GM12865 (cell line): ENCODE measurements around the gene HADHB.
"Not testable (repeated sequence)": the region's sequence is repeated elsewhere in the genome, so short reads cannot be mapped to it uniquely, and the experiment has no call there.

ENCODE experiments used
- DNase-seq: peaks from one replicate; pipeline ENCODE4 v3.0.0; 2010; ENCODE audit warnings: low read depth
- H3K4me3 ChIP-seq: 2 replicates; pipeline ENCODE4 v1.5.1; 2011; ENCODE audit warnings: mild to moderate bottlenecking, low read depth, low read length, control low read depth
- TF ChIP-seq, protein P1 (sequence below): IDR thresholded peaks from 2 replicates; pipeline ENCODE4 v1.5.1; 2011; ENCODE audit warnings: low read length, control low read depth, low read depth, inconsistent platforms; ENCODE audit not compliant: insufficient read depth; ENCODE audit errors: missing control alignments

HADHB gene

GRCh38 chr2:26302846-26303245 is 58.1 kb downstream of the HADHB start:
- H3K4me3 ChIP-seq, result no peak overlapping the region
- TF ChIP-seq, protein P1, sequence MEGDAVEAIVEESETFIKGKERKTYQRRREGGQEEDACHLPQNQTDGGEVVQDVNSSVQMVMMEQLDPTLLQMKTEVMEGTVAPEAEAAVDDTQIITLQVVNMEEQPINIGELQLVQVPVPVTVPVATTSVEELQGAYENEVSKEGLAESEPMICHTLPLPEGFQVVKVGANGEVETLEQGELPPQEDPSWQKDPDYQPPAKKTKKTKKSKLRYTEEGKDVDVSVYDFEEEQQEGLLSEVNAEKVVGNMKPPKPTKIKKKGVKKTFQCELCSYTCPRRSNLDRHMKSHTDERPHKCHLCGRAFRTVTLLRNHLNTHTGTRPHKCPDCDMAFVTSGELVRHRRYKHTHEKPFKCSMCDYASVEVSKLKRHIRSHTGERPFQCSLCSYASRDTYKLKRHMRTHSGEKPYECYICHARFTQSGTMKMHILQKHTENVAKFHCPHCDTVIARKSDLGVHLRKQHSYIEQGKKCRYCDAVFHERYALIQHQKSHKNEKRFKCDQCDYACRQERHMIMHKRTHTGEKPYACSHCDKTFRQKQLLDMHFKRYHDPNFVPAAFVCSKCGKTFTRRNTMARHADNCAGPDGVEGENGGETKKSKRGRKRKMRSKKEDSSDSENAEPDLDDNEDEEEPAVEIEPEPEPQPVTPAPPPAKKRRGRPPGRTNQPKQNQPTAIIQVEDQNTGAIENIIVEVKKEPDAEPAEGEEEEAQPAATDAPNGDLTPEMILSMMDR, result no peak
- no peak for DNase-seq

- not testable (repeated sequence) for H3K4me3 ChIP-seq
These were observed 60.4 kb downstream of the HADHB start for GRCh38 chr2:26305094-26305493.

DNA sequence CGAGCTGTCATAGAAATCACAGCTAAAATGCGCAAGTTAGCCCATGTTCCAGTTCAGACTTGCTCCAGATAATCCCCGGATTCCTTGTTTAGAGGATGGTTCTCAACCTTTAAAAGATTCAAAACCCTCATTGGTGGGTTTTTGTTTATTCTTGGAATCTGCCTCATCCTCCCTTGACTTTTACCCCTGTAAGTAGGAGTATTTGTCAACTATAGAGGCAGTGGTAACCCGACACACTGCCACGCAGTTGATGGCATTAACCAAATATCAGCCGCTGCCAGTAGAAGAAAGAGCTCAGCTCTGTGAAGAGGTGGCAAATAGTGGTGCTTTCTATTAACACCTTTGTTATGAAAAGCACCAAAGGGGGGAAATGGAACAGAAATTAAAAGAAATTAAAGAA is 60.8 kb downstream of the HADHB start:
- DNase-seq, result no peak
- H3K4me3 ChIP-seq, result no peak overlapping the region

More at GRCh38 chr2:26305094-26305493, 60.4 kb downstream of the HADHB start:
- not testable (repeated sequence) for DNase-seq

GRCh38 chr2:26309921-26310320 is 65.2 kb downstream of the HADHB start:
- TF ChIP-seq, protein P1, result no peak
- DNase-seq, result no peak
- H3K4me3 ChIP-seq, result no peak overlapping the region

More for the DNA sequence above, 60.8 kb downstream of the HADHB start:
- TF ChIP-seq, protein P1, result no peak

DNA sequence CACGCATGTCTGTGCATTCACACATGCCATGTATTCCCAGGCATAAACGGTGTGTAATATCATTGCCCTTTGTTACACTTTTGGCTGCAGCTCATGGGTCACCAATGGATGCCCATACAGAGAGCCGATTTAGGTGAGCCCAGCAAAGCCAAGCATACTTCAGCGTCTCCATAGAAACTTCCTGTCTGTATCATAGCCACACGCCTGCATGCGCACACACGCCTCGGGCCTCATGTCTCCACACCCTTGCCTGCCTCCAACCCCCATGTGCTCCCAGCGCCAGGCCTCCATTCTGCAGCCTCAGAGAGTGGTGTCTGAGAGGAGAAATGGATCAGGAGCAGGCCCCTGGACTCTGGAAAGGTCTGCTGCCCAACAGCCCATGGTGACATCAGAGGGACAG is 67.7 kb downstream of the HADHB start:
- H3K4me3 ChIP-seq, result no peak overlapping the region
- DNase-seq, result no peak
- TF ChIP-seq, protein P1, result no peak

GRCh38 chr2:26313446-26313845 is 68.7 kb downstream of the HADHB start:
- TF ChIP-seq, protein P1, result no peak
- no peak overlapping the region for H3K4me3 ChIP-seq
- no peak for DNase-seq

DNA sequence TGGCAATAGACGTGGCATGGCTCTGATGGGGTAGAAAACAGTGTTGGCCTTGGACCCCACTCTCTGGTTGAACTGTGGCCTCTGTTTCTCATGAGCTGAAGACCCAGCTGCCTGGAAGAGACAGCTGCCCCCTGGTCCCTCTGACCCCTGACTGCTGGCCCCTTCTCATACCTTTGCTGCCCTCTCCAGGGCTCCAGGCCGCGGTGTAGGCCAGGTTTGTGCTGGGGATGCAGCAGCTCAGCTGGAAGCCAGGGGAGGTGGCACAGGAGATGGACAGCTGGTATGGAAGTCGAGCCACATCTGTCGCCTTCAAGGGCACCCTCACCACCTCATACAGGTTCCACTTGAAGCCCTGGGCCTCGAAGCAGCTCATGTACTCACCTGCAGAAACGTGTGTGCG is 69.5 kb downstream of the HADHB start:
- no peak overlapping the region for H3K4me3 ChIP-seq
- DNase-seq, result no peak
- TF ChIP-seq, protein P1, result no peak
